ENCODE results near the gene SUPV3L1. TPM values are rescaled to one million over a fixed set of nuclear protein-coding genes. Genes with fewer than 3 reads are reported as not detected.

The SUPV3L1 gene
- total and polyA plus RNA-seq, 4 donors: 26.5 to 34.8 (median 31.9) TPM

GRCh38 chr10:69181433-69181832 lies 1.4 kb downstream of the SUPV3L1 start:
- peaks cover 23% of the 10 kb centered on the region for H3K36me3 ChIP-seq (ENCODE audit: control insufficient read depth, insufficient read depth, low read length)
- no peaks in the 10 kb centered on the region for H3K9me3 ChIP-seq (ENCODE audit: control insufficient read depth, insufficient read depth, low read length)
- H3K27ac ChIP-seq (ENCODE audit: low read depth, low read length): no peak overlapping the region
- no peak for DNase-seq (ENCODE audit: low read depth in 4 of 6, low spot score in 6 of 6)
- 71% methylated on average over 1 of the region's 1 CpG for WGBS (ENCODE audit: insufficient coverage)
- H3K27me3 ChIP-seq (ENCODE audit: control insufficient read depth, insufficient read depth, low read length): no peaks in the 10 kb centered on the region
- H3K4me3 ChIP-seq (ENCODE audit: low read depth, low read length): no peak overlapping the region
- peaks cover 6% of the 10 kb centered on the region for H3K4me1 ChIP-seq (ENCODE audit: control insufficient read depth, insufficient read depth, low read length)

GRCh38 chr10:69182005-69182404 lies 2.0 kb downstream of the SUPV3L1 start:
- no peaks in the 10 kb centered on the region for H3K27me3 ChIP-seq (ENCODE audit: control insufficient read depth, insufficient read depth, low read length)
- peaks cover 23% of the 10 kb centered on the region for H3K36me3 ChIP-seq (ENCODE audit: control insufficient read depth, insufficient read depth, low read length)
- H3K4me3 ChIP-seq (ENCODE audit: low read depth, low read length): no peak overlapping the region
- H3K4me1 ChIP-seq (ENCODE audit: control insufficient read depth, insufficient read depth, low read length): peaks cover 6% of the 10 kb centered on the region
- H3K9me3 ChIP-seq (ENCODE audit: control insufficient read depth, insufficient read depth, low read length): no peaks in the 10 kb centered on the region
- no peak overlapping the region for H3K27ac ChIP-seq (ENCODE audit: low read depth, low read length)
- WGBS (ENCODE audit: insufficient coverage): no CpG with 5 or more reads among the region's 4 CpGs
- DNase-seq (ENCODE audit: low read depth in 4 of 6, low spot score in 6 of 6): no peak

GRCh38 chr10:69186524-69186923 lies 6.5 kb downstream of the SUPV3L1 start:
- H3K4me1 ChIP-seq (ENCODE audit: control insufficient read depth, insufficient read depth, low read length): no peaks in the 10 kb centered on the region
- no peak for DNase-seq (ENCODE audit: low read depth in 4 of 6, low spot score in 6 of 6)
- H3K36me3 ChIP-seq (ENCODE audit: control insufficient read depth, insufficient read depth, low read length): peaks cover 29% of the 10 kb centered on the region
- WGBS (ENCODE audit: insufficient coverage): no CpG with 5 or more reads among the region's 1 CpG
- no peaks in the 10 kb centered on the region for H3K9me3 ChIP-seq (ENCODE audit: control insufficient read depth, insufficient read depth, low read length)
- no peak overlapping the region for H3K4me3 ChIP-seq (ENCODE audit: low read depth, low read length)
- no peak overlapping the region for H3K27ac ChIP-seq (ENCODE audit: low read depth, low read length)
- H3K27me3 ChIP-seq (ENCODE audit: control insufficient read depth, insufficient read depth, low read length): no peaks in the 10 kb centered on the region

GRCh38 chr10:69201045-69201444 lies 21.0 kb downstream of the SUPV3L1 start:
- Histone ChIP-seq H3K27ac (ENCODE audit: low read depth, low read length) (no peak overlapping the region), H3K4me1 (ENCODE audit: control insufficient read depth, insufficient read depth, low read length) (no peaks in the 10 kb centered on the region), H3K9me3 (ENCODE audit: control insufficient read depth, insufficient read depth, low read length) (no peaks in the 10 kb centered on the region), H3K36me3 (ENCODE audit: control insufficient read depth, insufficient read depth, low read length) (peaks cover 42% of the 10 kb centered on the region), H3K4me3 (ENCODE audit: low read depth, low read length) (no peak overlapping the region), H3K27me3 (ENCODE audit: control insufficient read depth, insufficient read depth, low read length) (no peaks in the 10 kb centered on the region)
- 100% methylated on average over 1 of the region's 2 CpGs for WGBS (ENCODE audit: insufficient coverage)
- DNase-seq (ENCODE audit: low read depth in 4 of 6, low spot score in 6 of 6): no peak

GRCh38 chr10:69202332-69202731 lies 22.3 kb downstream of the SUPV3L1 start:
- WGBS (ENCODE audit: insufficient coverage): no CpG with 5 or more reads among the region's 1 CpG
- peaks cover 42% of the 10 kb centered on the region for H3K36me3 ChIP-seq (ENCODE audit: control insufficient read depth, insufficient read depth, low read length)
- H3K4me3 ChIP-seq (ENCODE audit: low read depth, low read length): no peak overlapping the region
- no peaks in the 10 kb centered on the region for H3K4me1 ChIP-seq (ENCODE audit: control insufficient read depth, insufficient read depth, low read length)
- H3K27me3 ChIP-seq (ENCODE audit: control insufficient read depth, insufficient read depth, low read length): no peaks in the 10 kb centered on the region
- H3K9me3 ChIP-seq (ENCODE audit: control insufficient read depth, insufficient read depth, low read length): no peaks in the 10 kb centered on the region
- DNase-seq (ENCODE audit: low read depth in 4 of 6, low spot score in 6 of 6): no peak
- no peak overlapping the region for H3K27ac ChIP-seq (ENCODE audit: low read depth, low read length)

GRCh38 chr10:69208761-69209160 lies 28.7 kb downstream of the SUPV3L1 start:
- H3K27ac ChIP-seq (ENCODE audit: low read depth, low read length): no peak overlapping the region
- H3K9me3 ChIP-seq (ENCODE audit: control insufficient read depth, insufficient read depth, low read length): no peaks in the 10 kb centered on the region
- H3K36me3 ChIP-seq (ENCODE audit: control insufficient read depth, insufficient read depth, low read length): peaks cover 32% of the 10 kb centered on the region
- H3K4me1 ChIP-seq (ENCODE audit: control insufficient read depth, insufficient read depth, low read length): no peaks in the 10 kb centered on the region
- WGBS (ENCODE audit: insufficient coverage): 98% methylated on average over 4 of the region's 6 CpGs
- H3K27me3 ChIP-seq (ENCODE audit: control insufficient read depth, insufficient read depth, low read length): no peaks in the 10 kb centered on the region
- no peak for DNase-seq (ENCODE audit: low read depth in 4 of 6, low spot score in 6 of 6)
- H3K4me3 ChIP-seq (ENCODE audit: low read depth, low read length): no peak overlapping the region

- peaks cover 22% of the 10 kb centered on the region for H3K36me3 ChIP-seq (ENCODE audit: control insufficient read depth, insufficient read depth, low read length)
- H3K27ac ChIP-seq (ENCODE audit: low read depth, low read length): no peak overlapping the region
- no peaks in the 10 kb centered on the region for H3K9me3 ChIP-seq (ENCODE audit: control insufficient read depth, insufficient read depth, low read length)
- no peak for DNase-seq (ENCODE audit: low read depth in 4 of 6, low spot score in 6 of 6)
- WGBS (ENCODE audit: insufficient coverage): 90% methylated on average over 2 of the region's 3 CpGs
- H3K4me1 ChIP-seq (ENCODE audit: control insufficient read depth, insufficient read depth, low read length): no peaks in the 10 kb centered on the region
- no peaks in the 10 kb centered on the region for H3K27me3 ChIP-seq (ENCODE audit: control insufficient read depth, insufficient read depth, low read length)
- H3K4me3 ChIP-seq (ENCODE audit: low read depth, low read length): no peak overlapping the region
These were observed 29.9 kb downstream of the SUPV3L1 start for GRCh38 chr10:69209787-69210484.

- H3K4me3 ChIP-seq (ENCODE audit: low read depth, low read length): no peak overlapping the region
- DNase-seq (ENCODE audit: low read depth in 4 of 6, low spot score in 6 of 6): no peak
- H3K36me3 ChIP-seq (ENCODE audit: control insufficient read depth, insufficient read depth, low read length): peaks cover 13% of the 10 kb centered on the region
- no peak overlapping the region for H3K27ac ChIP-seq (ENCODE audit: low read depth, low read length)
- no peaks in the 10 kb centered on the region for H3K4me1 ChIP-seq (ENCODE audit: control insufficient read depth, insufficient read depth, low read length)
- no peaks in the 10 kb centered on the region for H3K27me3 ChIP-seq (ENCODE audit: control insufficient read depth, insufficient read depth, low read length)
- WGBS (ENCODE audit: insufficient coverage): no CpG with 5 or more reads among the region's 2 CpGs
- H3K9me3 ChIP-seq (ENCODE audit: control insufficient read depth, insufficient read depth, low read length): no peaks in the 10 kb centered on the region
These were observed 31.1 kb downstream of the SUPV3L1 start for GRCh38 chr10:69211104-69211503.

- Histone ChIP-seq H3K4me1 (ENCODE audit: control insufficient read depth, insufficient read depth, low read length) (no peaks in the 10 kb centered on the region), H3K27me3 (ENCODE audit: control insufficient read depth, insufficient read depth, low read length) (no peaks in the 10 kb centered on the region), H3K27ac (ENCODE audit: low read depth, low read length) (no peak overlapping the region), H3K36me3 (ENCODE audit: control insufficient read depth, insufficient read depth, low read length) (peaks cover 13% of the 10 kb centered on the region), H3K4me3 (ENCODE audit: low read depth, low read length) (no peak overlapping the region), H3K9me3 (ENCODE audit: control insufficient read depth, insufficient read depth, low read length) (no peaks in the 10 kb centered on the region)
- 92% methylated on average over 3 of the region's 3 CpGs for WGBS (ENCODE audit: insufficient coverage)
- DNase-seq (ENCODE audit: low read depth in 4 of 6, low spot score in 6 of 6): no peak
These were observed 31.5 kb downstream of the SUPV3L1 start for GRCh38 chr10:69211524-69211923.

- Histone ChIP-seq H3K36me3 (ENCODE audit: control insufficient read depth, insufficient read depth, low read length) (peaks cover under 1% of the 10 kb centered on the region), H3K9me3 (ENCODE audit: control insufficient read depth, insufficient read depth, low read length) (no peaks in the 10 kb centered on the region), H3K4me3 (ENCODE audit: low read depth, low read length) (no peak overlapping the region), H3K27me3 (ENCODE audit: control insufficient read depth, insufficient read depth, low read length) (no peaks in the 10 kb centered on the region), H3K4me1 (ENCODE audit: control insufficient read depth, insufficient read depth, low read length) (no peaks in the 10 kb centered on the region), H3K27ac (ENCODE audit: low read depth, low read length) (no peak overlapping the region)
- DNase-seq (ENCODE audit: low read depth in 4 of 6, low spot score in 6 of 6): no peak
- WGBS (ENCODE audit: insufficient coverage): 55% methylated on average over 3 of the region's 5 CpGs
These were observed 33.7 kb downstream of the SUPV3L1 start for GRCh38 chr10:69213591-69214311.
